HT-29 (cell line): Measurements from ENCODE around the gene SYT9. TPM values are rescaled to one million over a fixed set of nuclear protein-coding genes. Genes with fewer than 3 reads are reported as not detected.

ENCODE experiments used
- DNase-seq: peaks from one replicate; pipeline ENCODE4 v3.0.0-alpha.2; 2015; ENCODE audit warnings: low spot score
- total RNA-seq: library from RNA; depleted of rRNA; stranded (reverse); fragments of >200 nt; shearing (Covaris generic); gene quantifications from 2 replicates; pipeline ENCODE4 v1.2.3, GENCODE V29; 2014

The SYT9 gene
- total RNA-seq, 1 experiment from 2014 or later, result not detected

GRCh38 chr11:7427733-7428132, 176.0 kb downstream of the SYT9 start:
- DNase-seq, result no peak

DNA sequence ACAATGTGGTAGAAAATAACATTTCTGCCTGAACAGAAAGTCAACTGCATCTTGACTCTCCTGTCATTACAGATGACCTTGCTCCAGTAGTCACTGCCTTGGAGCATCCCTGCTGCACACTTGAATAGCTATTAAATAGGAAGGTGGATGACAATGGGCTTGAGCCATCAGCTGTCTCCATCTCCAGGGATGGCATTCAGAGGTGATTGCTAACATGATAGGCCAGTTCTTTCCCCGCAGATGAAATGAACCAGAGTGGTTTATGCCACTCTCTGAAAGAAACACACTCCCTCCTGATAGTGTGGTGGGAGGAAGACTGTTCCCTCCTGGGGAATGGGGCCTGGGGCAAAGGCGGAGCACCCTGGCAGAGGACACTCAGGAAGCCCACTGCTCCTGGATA, 176.5 kb downstream of the SYT9 start:
- no peak for DNase-seq

DNA sequence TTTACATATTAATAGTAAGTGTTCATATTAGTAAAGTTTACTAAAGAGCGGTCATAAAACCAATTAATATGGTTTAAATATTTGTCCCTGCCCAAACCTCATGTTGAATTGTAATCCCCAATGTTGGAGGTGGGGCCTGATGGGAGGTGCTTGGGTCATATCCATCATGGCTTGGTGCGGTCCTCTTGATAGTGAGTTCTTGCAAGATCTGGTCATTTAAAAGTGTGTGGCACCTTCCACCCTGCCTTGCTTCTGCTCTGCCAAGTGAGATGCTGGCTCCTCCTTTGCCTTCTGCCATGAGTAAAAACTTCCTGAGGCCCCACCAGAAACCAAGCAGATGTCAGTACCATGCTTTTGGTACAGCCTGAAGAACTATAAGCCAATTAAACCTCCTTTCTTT, 178.8 kb downstream of the SYT9 start:
- DNase-seq, result no peak

DNA sequence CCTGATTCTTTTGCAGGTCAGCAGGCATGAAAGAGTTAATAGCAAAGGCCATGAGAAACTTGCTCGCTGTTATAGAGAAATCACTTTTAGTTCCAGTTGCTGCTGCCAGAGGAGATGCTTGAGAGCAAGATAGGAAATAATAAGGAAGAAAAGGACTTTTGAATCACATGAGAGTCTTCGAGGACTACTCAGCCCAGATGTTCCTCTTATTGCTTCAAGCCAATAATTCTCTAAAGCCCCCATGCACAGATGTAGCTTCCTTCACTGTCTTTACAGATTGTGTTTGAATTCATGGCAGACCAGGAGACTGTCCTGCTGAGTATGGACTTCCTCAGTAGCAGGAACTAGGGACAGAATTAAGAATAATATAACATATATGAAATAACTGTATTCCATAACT, 183.5 kb downstream of the SYT9 start:
- DNase-seq, result no peak

DNA sequence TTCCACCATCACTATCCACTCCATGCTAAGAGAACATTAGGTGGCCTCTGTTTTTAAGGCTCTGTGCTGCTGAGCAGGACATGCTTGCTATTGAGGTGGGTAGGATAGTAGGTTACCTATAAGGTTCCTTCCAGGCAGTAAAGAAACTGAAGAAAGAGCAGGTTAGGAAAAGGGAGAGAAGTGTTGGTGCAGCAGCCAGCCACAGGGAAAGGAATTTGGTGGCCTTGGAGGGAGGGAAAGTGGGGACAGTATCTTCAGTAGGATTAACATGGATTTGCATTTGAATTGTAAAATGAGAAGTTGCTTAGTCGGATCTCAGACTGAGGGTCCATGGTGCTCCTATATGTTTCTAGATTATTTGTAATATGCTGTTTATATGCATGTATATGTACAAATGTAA, 184.4 kb downstream of the SYT9 start:
- no peak for DNase-seq

- no peak for DNase-seq
Observed at GRCh38 chr11:7436657-7437056, 185.0 kb downstream of the SYT9 start.

DNA sequence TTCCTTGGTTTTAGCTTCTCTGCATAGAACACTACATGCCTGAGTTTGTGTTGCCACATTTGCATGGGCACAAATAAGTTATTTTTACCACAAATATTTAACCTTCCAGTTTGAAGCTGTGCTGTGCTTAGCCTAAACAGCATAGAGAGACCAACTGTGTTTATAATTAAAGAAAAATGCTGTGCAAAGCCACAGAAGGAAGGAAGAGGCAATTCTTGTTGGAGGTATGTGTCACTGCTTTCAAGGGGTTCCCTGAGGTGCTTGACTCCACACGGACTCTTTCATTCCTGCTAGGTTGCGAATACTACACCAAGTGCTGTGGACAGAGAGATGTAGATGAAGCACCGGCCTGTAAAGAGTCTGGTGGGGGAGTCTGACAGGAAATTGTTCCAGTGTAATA, 186.0 kb downstream of the SYT9 start:
- no peak for DNase-seq

- no peak for DNase-seq
Observed at GRCh38 chr11:7439746-7440320, 188.1 kb downstream of the SYT9 start.

DNA sequence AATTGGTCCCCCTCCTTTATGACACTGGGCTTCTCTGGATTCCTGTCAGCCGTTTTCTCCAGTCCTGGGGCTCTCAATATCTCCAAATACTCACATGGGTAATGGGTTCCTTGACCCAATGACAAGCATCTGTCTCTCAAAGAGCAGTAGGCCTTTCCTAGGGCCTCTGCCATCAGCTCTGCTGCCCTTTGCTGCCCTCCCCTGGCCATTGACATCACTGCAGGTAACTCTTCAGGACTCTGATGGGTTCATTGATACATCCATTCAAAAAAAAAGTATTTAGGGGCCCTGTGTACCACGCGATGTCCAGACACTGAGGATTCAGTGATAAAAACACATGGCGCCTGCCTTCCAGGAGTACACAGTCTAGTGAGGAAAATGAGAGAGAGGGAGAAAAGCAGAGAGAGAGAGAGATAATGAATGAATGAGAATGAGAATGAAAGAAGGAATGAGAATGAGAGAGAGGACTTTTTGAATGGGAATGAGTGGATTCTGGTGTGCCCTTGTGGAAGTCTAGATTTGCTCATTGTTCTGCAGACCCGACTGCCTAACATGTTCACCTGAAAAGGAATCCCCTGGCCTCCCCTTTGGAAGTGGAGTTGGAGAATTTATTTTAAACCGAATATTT, 191.0 kb downstream of the SYT9 start:
- DNase-seq, result peak; percentile 89

DNA sequence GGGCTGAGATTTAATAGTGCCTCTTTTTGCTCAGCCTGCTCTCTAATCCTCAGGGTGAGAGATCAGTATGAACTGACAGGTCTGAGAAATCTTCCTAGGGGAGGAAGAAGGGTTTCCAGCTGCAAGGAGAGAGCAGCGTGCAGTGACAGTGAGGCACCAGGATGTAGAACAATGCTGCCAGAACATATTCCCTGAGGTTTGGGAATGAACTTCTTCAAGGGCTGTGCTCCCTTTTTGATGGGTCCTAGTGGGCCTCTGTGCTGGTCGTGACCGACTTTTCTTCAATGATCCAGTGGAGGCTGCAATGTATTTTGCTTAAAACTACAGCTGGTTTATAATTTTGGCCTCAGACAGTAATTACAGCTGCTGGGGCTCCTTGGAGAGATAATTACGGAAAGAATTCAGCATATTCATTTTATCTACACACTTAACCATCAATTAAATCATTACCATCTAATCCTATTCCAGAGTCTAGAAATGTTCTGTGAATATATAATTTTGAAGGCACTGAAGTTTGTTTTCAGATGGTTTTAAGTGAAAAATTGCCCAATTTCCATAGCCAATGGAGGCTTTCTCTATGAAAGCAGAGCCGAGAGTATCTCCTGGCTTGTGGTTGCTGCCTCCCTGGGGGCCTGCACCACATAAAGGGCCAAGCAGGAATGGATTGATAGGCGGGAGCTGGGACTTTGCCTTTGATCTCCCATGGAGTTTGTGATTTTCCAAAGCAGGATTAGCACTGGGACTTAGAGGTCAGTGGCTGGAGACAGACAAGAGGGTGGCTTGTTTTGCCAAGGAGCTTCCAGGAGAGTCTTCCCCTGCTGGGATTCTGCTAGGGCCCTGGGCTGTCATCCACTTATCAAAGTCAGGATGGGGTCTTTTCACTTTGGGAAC, 192.6 kb downstream of the SYT9 start:
- DNase-seq, result no peak

- DNase-seq, result no peak
Observed at GRCh38 chr11:7445564-7445963, 193.9 kb downstream of the SYT9 start.

GRCh38 chr11:7448201-7448600, 196.5 kb downstream of the SYT9 start:
- DNase-seq, result no peak

DNA sequence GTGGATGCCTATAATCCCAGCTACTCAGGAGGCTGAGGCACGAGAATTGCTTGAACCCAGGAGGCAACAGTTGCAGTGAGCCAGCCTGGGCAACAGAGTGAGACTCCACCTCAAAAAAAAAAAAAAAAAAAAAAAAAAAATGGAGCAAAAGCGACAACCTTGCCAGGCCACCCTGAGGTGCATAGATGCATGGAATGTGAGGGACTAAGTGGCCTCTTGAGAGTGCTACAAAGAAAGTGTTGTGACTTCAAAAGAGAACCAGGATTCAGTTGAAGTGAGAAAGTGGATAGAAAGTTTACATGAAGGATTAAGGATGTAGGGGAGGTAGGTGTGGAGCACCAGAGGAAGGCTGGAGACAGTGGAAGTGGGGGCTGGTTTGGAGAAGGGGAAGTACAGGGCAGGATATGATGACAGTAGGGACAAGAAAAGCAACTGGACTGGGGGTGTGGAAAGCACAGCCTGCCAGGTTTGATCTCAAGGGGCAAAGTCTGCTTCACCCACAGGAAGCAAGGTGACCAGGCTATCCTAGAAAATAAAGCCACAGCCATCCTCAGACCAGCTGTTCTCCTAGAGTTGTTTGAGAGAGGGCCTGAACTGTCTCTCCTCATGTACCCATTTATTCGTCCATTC, 197.6 kb downstream of the SYT9 start:
- DNase-seq, result peak; percentile 28

DNA sequence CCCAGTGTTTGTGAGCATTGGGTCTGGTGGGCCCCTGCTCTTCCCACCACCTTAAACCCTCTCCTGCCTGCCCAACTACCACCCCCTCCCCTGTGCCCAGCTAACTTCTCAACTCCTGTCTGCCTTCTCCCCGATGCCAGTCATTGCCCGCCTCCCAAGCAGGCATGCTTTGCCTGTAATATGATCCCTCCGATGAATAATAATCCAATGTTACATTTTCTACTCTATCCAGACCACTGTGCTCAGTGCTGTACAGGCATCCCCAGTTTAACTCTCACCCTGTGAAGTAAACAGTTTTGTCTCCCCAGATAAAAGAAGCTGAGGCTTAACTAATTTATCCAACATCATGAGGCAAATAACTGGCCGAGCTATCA, 198.1 kb downstream of the SYT9 start:
- no peak for DNase-seq

- DNase-seq, result no peak
Observed at GRCh38 chr11:7450836-7451235, 199.1 kb downstream of the SYT9 start.

GRCh38 chr11:7451520-7451919, 199.8 kb downstream of the SYT9 start:
- DNase-seq, result no peak

- no peak for DNase-seq
Observed at GRCh38 chr11:7451952-7452494, 200.3 kb downstream of the SYT9 start.

GRCh38 chr11:7454854-7455253, 203.2 kb downstream of the SYT9 start:
- no peak for DNase-seq

DNA sequence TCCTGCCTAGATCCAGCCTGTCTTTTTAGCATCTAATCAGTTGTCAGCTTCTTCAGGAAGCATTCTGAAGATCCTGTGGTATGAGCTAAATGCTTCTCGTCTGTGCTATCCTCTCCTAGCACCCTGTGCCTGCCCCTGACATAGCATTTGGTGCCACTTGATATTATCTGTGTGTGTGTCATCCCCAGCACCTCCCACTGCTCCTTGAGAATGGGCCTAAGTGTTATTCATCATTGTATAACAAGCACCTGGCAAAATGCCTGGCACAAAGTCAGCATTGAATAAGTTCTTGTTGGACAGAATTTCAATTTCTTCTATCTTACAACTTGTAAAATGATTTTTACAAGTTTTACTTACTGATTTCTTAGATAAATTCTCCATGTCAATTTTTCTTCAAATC, 205.5 kb downstream of the SYT9 start:
- no peak for DNase-seq

- DNase-seq, result no peak
Observed at GRCh38 chr11:7462706-7463105, 211.0 kb downstream of the SYT9 start.

DNA sequence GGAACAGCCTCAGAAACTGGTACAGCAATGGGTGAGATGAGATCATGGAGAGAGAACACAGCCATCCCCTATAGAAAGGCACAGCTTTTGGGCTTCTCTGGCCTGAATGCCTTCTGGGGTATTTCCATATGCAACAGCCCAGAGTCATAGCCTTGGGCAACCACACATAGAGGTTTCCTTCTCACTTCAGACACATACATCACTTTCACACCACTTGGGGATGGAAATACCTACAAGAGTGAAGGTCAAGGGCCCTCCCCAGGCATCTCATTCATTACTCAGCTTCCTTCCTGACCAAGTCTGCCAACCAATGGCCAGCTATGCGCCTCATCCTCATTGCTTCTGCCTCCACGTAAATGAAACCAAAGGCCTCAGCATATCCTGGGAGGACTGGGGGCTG, 215.9 kb downstream of the SYT9 start:
- no peak for DNase-seq

GRCh38 chr11:7469351-7469865, 217.7 kb downstream of the SYT9 start:
- DNase-seq, result no peak
